SK-N-MC (cell line): Measurements from ENCODE around the gene NDUFA11.
"Not testable (repeated sequence)": the region's sequence is repeated elsewhere in the genome, so short reads cannot be mapped to it uniquely, and the experiment has no call there.

Experiments
- DNase-seq: peaks from one replicate; pipeline ENCODE4 v3.0.0-alpha.2; 2011; ENCODE audit warnings: low read depth, low spot score
- H3K27ac ChIP-seq: fragments of 200-600 bp; sonication (generic); 2 replicates; pipeline ENCODE4 v1.5.1; 2016; ENCODE audit warnings: mixed run types
- H3K36me3 ChIP-seq: fragments of 200-600 bp; sonication (generic); 2 replicates; pipeline ENCODE4 v1.6.1; 2017; ENCODE audit warnings: antibody characterized with exemption, low read length, mixed read lengths; ENCODE audit not compliant: insufficient read depth
- H3K4me3 ChIP-seq: fragments of 200-600 bp; sonication (generic); 2 replicates; pipeline ENCODE4 v1.5.1; 2016
- H3K9ac ChIP-seq: fragments of 200-600 bp; sonication (generic); 2 replicates; pipeline ENCODE4 v1.8.0; 2017; ENCODE audit warnings: mixed run types, mixed read lengths; ENCODE audit not compliant: insufficient read length
- H3K9me3 ChIP-seq: fragments of 200-600 bp; sonication (generic); 2 replicates; pipeline ENCODE4 v1.6.1; 2017; ENCODE audit warnings: low read depth, mild to moderate bottlenecking, antibody characterized with exemption, low read length, moderate library complexity, mixed read lengths
- EZH2 ChIP-seq: fragments of 200-600 bp; sonication (generic); IDR thresholded peaks from one replicate; pipeline ENCODE4 v1.6.1; 2017; ENCODE audit warnings: antibody characterized with exemption
- FOXP2 ChIP-seq: optimal IDR thresholded peaks from 2 replicates; pipeline ENCODE3; 2011; ENCODE audit warnings: mild to moderate bottlenecking, moderate library complexity; ENCODE audit not compliant: insufficient read depth; ENCODE audit errors: extremely low read length, control extremely low read depth
- POLR2AphosphoS5 ChIP-seq: IDR thresholded peaks from 2 replicates; pipeline ENCODE4 v1.6.1; 2012; ENCODE audit warnings: mild to moderate bottlenecking, low read depth, low read length, borderline replicate concordance

The NDUFA11 gene

DNA sequence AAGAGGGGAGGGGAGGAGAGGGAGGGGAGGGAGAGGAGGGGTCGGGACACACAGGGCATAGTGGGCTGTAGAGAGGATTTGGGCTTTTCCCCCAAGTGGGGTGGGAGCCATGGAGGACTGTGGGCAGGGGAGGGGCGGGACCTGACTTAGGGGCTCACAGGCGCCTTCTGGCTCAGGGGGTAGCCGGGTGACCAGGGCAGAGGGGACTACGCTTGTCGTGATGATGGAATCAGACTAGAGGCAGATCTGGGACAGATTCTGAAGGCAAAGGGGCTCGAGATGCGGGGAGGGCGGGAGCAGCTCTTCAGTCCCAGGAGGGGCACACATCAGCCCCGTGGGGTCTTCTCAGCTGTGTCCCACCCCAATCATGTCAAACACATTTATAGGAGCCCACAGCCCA lies 13.5 kb downstream of the NDUFA11 start:
- no peaks in the 10 kb centered on the region; the same call in 1 of the 2 replicates for H3K36me3 ChIP-seq
- H3K9me3 ChIP-seq = no peaks in the 10 kb centered on the region
- TF ChIP-seq EZH2 (no peak), FOXP2 (no peak), POLR2AphosphoS5 (no peak)
- H3K9ac ChIP-seq = no peak overlapping the region
- no peak for DNase-seq
- no peak overlapping the region for H3K27ac ChIP-seq
- H3K4me3 ChIP-seq = no peak overlapping the region

DNA sequence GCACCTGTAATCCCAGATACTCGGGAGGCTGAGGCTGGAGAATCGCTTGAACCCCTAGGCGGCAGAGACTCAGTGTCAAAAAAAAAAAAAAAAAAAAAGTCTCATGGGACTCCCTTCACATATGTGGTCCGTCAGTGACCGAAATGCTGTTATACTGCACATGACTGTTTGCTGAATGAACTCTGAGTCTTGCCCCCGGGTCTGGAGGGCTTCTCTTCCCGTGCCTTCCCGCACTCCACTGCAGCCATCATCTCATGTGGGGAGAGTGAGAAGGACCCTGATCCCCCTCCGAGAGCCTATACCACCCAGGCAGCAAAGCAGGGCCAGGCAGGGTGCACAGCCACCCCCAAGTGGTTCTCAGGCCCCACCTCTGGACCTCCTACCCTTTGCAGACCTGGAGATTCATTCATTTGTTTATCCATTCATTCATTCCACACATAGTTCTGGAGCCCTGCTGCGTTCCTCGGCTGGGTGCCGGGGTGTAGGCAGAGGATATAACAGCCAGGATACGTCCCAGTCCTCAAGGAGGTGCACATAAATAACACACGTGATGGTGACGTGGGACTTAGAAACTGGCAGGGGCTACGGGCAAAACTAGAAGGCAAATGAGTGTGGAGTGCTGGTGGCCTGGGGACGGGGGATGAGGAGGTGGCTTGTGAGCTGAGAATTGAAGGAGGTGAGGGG lies 14.2 kb downstream of the NDUFA11 start:
- no peak overlapping the region for H3K9ac ChIP-seq

DNA sequence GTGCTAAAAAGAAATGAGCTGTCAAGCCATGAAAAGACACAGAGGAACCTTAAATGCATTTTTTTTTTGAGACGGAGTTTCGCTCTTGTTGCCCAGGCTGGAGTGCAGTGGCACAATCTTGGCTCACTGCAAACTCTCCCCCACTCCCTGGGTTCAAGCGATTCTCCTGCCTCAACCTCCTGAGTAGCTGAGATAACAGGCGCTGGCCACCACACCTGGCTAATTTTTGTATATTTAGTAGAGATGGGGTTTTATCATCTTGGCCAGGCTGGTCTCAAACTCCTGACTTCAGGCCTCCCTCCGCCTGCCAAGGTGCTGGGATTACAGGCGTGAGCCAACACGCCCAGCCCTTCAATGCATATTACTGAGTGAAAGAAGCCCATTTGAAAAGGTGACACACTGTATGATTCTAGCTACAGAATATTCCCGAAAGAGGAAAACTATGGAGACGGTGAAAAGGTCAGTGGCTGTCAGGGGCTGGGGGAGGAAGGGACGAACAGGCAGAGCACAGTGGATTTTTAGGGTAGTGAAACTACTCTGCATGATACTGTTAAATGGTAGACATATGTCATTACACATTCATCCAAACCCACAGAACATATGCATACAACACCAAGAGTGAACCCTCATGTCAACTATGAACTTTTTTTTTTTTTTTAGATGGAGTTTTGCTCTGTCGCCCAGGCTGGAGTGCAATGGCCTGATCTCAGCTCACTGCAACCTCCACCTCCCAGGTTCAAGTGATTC lies 19.4 kb downstream of the NDUFA11 start:
- H3K36me3 ChIP-seq, H3K27ac ChIP-seq, H3K9ac ChIP-seq, H3K4me3 ChIP-seq, DNase-seq, H3K9me3 ChIP-seq: not testable (repeated sequence)

More for the DNA sequence above, 14.2 kb downstream of the NDUFA11 start:
- Histone ChIP-seq H3K9me3 (no peaks in the 10 kb centered on the region), H3K27ac (no peak overlapping the region), H3K4me3 (no peak overlapping the region), H3K36me3 (no peaks in the 10 kb centered on the region)
- no peak for DNase-seq
- TF ChIP-seq EZH2 (no peak), POLR2AphosphoS5 (no peak), FOXP2 (no peak)

DNA sequence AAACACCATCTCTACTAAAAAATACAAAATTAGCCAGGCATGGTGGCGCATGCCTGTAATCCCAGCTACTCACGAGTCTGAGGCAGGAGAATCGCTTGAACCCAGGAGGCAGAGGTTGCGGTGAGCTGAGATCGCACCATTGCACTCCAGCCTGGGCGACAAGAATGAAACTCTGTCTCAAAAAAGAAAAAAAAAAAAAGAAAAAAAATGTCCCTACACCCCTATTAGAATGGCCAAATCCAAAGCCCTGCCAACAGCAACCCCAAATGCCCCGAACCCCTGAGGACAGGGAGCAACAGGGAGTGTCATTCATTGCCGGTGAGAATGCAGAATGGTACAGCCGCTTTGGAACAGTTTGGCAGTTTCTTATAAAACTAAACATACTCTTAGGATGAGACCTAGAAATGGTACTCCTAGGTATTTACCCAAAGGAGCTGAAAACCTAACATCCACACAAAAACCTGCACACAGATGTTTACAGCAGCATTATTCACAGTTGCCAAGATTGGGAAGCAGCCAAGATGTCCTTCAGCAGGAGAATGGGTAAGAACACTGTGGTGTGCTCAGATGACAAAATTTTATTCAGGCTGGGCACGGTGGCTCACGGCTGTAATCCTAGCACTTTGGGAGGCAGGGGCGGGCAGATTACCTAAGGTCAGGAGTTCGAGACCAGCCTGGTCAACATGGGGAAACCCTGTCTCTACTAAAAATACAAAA lies 20.3 kb downstream of the NDUFA11 start:
- DNase-seq, H3K9me3 ChIP-seq, H3K36me3 ChIP-seq, H3K9ac ChIP-seq, H3K4me3 ChIP-seq, H3K27ac ChIP-seq: not testable (repeated sequence)

DNA sequence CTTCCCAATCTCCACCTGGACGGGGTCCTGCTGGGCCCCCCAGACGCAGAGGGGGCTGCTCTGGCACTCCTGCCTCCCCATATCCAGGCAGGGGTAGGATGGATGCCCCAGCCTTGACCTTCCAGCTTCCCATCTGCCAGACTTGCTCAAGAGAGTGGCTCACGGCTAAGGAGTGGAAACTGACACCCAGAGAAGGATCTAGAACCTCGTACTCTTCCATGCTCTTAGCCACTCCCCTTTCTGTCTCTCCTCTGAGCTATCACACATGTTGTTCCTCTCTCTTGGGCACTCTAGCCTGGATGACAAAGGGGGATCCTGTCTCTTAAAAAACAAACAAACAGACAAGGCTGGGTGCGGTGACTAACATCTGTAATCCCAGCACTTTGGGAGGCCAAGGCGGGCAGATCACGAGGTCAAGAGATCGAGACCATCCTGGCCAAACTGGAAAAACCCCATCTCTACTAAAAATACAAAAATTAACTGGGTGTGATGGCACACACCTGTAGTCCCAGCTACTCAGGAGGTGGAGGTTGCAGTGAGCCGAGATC lies 21.1 kb downstream of the NDUFA11 start:
- H3K4me3 ChIP-seq = no peak overlapping the region
- DNase-seq = no peak
- H3K27ac ChIP-seq = no peak overlapping the region
- H3K9me3 ChIP-seq = no peaks in the 10 kb centered on the region
- no peak for TF ChIP-seq EZH2
- no peak for TF ChIP-seq POLR2AphosphoS5
- TF ChIP-seq FOXP2 = no peak
- no peak overlapping the region for H3K9ac ChIP-seq
- H3K36me3 ChIP-seq = no peaks in the 10 kb centered on the region

DNA sequence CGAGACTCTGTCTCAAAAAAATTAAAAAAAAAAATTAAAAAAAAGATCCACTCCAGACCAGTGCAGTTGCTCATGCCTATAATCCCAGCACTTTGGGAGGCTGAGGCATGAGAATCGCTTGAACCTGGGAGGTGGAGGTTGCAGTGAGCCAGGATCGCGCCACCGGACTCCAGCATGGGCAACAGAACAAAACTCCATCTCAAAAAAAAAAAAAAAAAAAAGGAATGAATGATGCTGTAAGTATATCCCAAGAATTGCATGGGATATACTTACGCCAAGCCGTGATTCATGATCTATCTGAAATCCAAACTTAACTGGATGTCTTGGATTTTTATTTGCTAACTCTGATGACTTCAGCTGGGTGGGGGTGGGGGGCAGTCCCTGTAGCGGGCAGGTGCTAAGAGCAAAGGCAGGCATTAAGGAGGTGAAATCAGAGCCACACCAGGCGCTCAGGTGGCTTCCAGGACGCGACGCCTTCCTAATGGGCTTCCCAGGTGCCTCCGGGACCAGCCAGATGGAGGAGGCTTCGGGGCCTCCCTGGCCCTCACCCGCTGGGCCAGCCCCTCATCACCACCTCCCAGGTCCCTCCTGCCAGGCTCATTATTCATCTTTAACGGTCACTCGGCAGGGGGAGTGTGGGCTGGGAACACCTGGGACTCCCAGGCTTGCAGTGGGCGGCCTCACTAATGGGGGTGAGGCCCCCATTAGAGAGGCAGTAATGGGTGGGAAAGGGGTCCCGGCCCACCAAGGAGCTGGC lies 21.9 kb downstream of the NDUFA11 start:
- H3K27ac ChIP-seq = no peak overlapping the region
- TF ChIP-seq EZH2 = no peak
- no peak for TF ChIP-seq POLR2AphosphoS5
- no peak for TF ChIP-seq FOXP2
- no peaks in the 10 kb centered on the region for H3K36me3 ChIP-seq
- H3K9ac ChIP-seq = no peak overlapping the region
- H3K4me3 ChIP-seq = no peak overlapping the region
- DNase-seq = no peak
- H3K9me3 ChIP-seq = no peaks in the 10 kb centered on the region

DNA sequence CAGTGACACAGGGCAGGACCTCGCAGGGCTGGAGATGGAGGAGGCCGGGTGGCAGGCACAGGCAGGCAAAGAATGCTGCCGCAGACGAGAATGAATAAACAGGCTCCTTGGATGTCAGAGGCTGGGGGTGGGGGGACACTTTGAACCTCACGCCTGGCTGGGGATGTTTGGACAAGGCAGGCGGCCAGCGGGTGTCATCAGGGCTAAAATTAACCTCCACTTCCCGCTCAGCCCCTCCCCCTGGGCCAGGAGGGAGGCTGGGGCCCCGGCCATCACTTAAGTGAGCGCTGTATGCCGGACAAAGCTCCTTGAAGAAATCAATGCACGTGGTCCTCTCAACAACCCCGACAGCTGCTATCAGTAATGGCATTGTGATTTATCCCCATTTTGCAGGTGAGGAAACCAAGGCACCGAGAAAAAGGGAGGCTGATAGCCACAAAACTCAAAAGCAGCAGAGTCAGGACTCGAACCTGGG lies 22.9 kb downstream of the NDUFA11 start:
- Histone ChIP-seq H3K4me3 (no peak overlapping the region), H3K27ac (no peak overlapping the region), H3K9ac (no peak overlapping the region), H3K9me3 (no peaks in the 10 kb centered on the region), H3K36me3 (no peaks in the 10 kb centered on the region)
- DNase-seq = no peak
- TF ChIP-seq EZH2 (no peak), POLR2AphosphoS5 (no peak), FOXP2 (no peak)

DNA sequence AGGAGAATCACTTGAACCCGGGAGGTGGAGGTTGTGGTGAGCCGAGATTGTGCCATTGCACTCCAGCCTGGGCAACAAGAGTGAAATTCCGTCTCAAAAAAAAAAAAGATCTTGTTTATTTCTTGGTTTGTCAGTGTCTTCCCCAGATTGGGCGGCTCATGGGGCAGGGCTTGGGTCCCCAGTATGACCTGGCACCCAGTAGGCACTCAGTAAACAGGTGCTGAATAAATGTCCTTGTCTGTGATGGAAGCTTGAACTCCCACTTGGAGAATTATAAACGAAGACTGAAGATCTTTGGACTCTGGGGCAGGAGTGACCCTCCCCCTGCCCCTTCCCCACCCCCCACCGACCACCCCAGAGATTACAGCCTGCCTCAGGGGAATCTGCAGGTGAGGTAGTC lies 23.4 kb downstream of the NDUFA11 start:
- no peak for DNase-seq
- TF ChIP-seq POLR2AphosphoS5 (no peak), EZH2 (no peak), FOXP2 (no peak)
- Histone ChIP-seq H3K9ac (no peak overlapping the region), H3K9me3 (no peaks in the 10 kb centered on the region), H3K27ac (no peak overlapping the region), H3K36me3 (no peaks in the 10 kb centered on the region), H3K4me3 (no peak overlapping the region)
